Measurements from ENCODE around the gene LINGO4.

GRCh38 chr1:151849126-151849525 is 43.9 kb upstream of the LINGO4 start:
- no peak for TF ChIP-seq CTCF (conservative IDR thresholded peaks at IDR 0.05)
- TF ChIP-seq EZH2 (IDR thresholded peaks at IDR 0.05; ENCODE audit: low read depth) = no peak
